Measurements from ENCODE around the gene IP6K2.

IP6K2 gene

GRCh38 chr3:48681974-48682610, 34.9 kb downstream of the IP6K2 start:
- no peak overlapping the region for H3K4me3 ChIP-seq (ENCODE audit: low read depth, low read length)
- no peak for TF ChIP-seq CTCF (IDR thresholded peaks at IDR 0.05; ENCODE audit: low read depth, low read length)

- no peak overlapping the region for H3K4me3 ChIP-seq (ENCODE audit: low read depth, low read length)
These were observed 35.5 kb downstream of the IP6K2 start for GRCh38 chr3:48681541-48681880.

GRCh38 chr3:48680811-48681540, 36.0 kb downstream of the IP6K2 start:
- no peak overlapping the region for H3K4me3 ChIP-seq (ENCODE audit: low read depth, low read length)
- no peak for TF ChIP-seq CTCF (IDR thresholded peaks at IDR 0.05; ENCODE audit: low read depth, low read length)

More at GRCh38 chr3:48681541-48681880, 35.5 kb downstream of the IP6K2 start:
- no peak for TF ChIP-seq CTCF (IDR thresholded peaks at IDR 0.05; ENCODE audit: low read depth, low read length)

GRCh38 chr3:48679411-48680391, 37.3 kb downstream of the IP6K2 start:
- no peak for TF ChIP-seq CTCF (IDR thresholded peaks at IDR 0.05; ENCODE audit: low read depth, low read length)
- no peak overlapping the region for H3K4me3 ChIP-seq (ENCODE audit: low read depth, low read length)

- no peak for TF ChIP-seq CTCF (IDR thresholded peaks at IDR 0.05; ENCODE audit: low read depth, low read length)
These were observed 38.2 kb downstream of the IP6K2 start for GRCh38 chr3:48678566-48679380.

GRCh38 chr3:48678056-48678455, 39.0 kb downstream of the IP6K2 start:
- TF ChIP-seq CTCF (IDR thresholded peaks at IDR 0.05; ENCODE audit: low read depth, low read length) = no peak
- H3K4me3 ChIP-seq (ENCODE audit: low read depth, low read length) = no peak overlapping the region

More at GRCh38 chr3:48678566-48679380, 38.2 kb downstream of the IP6K2 start:
- no peak overlapping the region for H3K4me3 ChIP-seq (ENCODE audit: low read depth, low read length)

Measured in WI38 (cell line).